ENCODE data around the gene SYNDIG1. TPM values are rescaled to one million over a fixed set of nuclear protein-coding genes. Genes with fewer than 3 reads are reported as not detected.

SYNDIG1 gene
- total RNA-seq, 4 donors from 2014 or later = 0.20 to 1.3 (median 0.66) TPM; not detected in 1

DNA sequence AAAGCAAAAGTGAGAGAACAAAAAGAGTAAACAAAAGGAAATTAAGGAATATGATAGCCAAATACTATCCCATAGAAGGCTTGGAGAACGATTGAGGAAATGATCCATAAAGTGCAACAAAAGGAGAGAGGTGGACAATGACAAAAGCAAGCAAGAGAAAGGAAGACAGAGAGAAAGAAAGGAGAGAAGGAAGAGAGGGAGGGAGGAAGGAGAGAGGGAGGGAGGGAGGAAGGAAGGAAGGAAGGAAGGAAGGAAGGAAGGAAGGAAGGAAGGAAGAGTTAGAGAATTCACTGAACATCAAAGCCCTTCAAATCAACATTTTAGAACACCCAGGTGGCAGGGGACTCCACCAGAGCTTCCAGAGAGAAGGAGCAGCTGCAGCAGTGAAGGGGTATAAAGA, 185.0 kb downstream of the SYNDIG1 start:
- DNase-seq (no peak), ATAC-seq (no peak)
- in situ Hi-C loops (cut with MboI; ENCODE audit: low sequenced_read_pairs in 4 of 4) (loop anchor here in 1 of 4 donors (25.0 kb wide), 1 partner anchor 92 kb away; no protein-coding TSS in a partner anchor), intact Hi-C loops (cut with DNase I; ENCODE audit: low total_unique reads) (no loop called here)
- Histone ChIP-seq H3K4me3 (no peak overlapping the region), H3K9me3 (no peaks in the 10 kb centered on the region), H3K4me1 (no peaks in the 10 kb centered on the region), H3K27ac (no peak overlapping the region), H3K27me3 (peaks cover 0 to 5% (median 4%) of the 10 kb centered on the region in 3 donors), H3K36me3 (no peaks in the 10 kb centered on the region)
- TF ChIP-seq, protein P1, sequence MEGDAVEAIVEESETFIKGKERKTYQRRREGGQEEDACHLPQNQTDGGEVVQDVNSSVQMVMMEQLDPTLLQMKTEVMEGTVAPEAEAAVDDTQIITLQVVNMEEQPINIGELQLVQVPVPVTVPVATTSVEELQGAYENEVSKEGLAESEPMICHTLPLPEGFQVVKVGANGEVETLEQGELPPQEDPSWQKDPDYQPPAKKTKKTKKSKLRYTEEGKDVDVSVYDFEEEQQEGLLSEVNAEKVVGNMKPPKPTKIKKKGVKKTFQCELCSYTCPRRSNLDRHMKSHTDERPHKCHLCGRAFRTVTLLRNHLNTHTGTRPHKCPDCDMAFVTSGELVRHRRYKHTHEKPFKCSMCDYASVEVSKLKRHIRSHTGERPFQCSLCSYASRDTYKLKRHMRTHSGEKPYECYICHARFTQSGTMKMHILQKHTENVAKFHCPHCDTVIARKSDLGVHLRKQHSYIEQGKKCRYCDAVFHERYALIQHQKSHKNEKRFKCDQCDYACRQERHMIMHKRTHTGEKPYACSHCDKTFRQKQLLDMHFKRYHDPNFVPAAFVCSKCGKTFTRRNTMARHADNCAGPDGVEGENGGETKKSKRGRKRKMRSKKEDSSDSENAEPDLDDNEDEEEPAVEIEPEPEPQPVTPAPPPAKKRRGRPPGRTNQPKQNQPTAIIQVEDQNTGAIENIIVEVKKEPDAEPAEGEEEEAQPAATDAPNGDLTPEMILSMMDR (IDR thresholded peaks at IDR 0.05 in 4 of 5, conservative IDR thresholded peaks at IDR 0.05 in 1 of 5) = no peak
- no peak for TF ChIP-seq POLR2A (IDR thresholded peaks at IDR 0.05)

DNA sequence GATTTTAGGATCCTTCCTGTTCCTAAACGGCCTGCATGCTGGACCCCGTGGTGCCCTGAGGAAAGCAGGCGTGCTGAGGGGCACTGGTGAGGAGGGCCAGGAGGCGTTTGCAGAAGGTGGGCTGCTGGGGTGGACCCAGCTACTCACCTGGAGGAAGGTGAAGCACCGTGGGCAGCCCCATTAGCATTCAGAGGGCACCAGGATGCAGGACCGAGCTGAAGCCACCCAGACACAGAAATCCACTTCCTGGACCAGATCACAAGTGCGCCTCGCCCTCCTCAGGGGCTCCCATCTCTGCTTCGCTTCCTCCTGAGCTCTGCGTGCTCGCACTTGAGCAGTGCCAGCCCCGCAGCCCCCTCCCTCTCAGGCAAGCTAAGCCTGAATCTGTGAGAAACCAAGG, 187.0 kb downstream of the SYNDIG1 start:
- TF ChIP-seq POLR2A (IDR thresholded peaks at IDR 0.05) = no peak
- TF ChIP-seq, protein P1 (IDR thresholded peaks at IDR 0.05 in 4 of 5, conservative IDR thresholded peaks at IDR 0.05 in 1 of 5) = no peak
- DNase-seq (no peak), ATAC-seq (no peak)
- Histone ChIP-seq H3K27me3 (peaks cover 0 to 4% (median 2%) of the 10 kb centered on the region in 3 donors), H3K36me3 (no peaks in the 10 kb centered on the region), H3K27ac (no peak overlapping the region), H3K4me3 (no peak overlapping the region), H3K9me3 (no peaks in the 10 kb centered on the region), H3K4me1 (no peaks in the 10 kb centered on the region)
- intact Hi-C loops (cut with DNase I; ENCODE audit: low total_unique reads) = no loop called here
- in situ Hi-C loops (cut with MboI; ENCODE audit: low sequenced_read_pairs in 4 of 4) = loop anchor here in 1 of 4 donors (25.0 kb wide), 1 partner anchor 94 kb away; no protein-coding TSS in a partner anchor

DNA sequence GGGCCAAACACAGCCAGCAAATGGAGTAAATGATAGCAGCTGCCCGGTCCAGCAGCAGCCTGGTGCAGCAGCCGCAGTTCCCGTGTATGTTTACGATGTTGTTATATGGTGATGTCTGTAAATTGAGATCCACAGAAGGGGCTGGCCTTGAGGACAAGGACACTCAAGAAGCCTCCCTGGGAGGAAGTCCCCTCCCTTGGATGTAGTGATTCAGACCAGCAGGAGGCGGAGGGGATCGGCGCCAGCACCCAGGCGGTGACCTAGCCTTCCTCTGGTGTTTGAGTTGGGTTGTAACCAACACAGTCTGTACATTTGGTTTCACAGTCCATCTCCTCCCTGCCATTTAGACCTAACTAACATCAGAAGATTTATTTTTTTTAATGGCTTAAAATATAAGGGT, 187.8 kb downstream of the SYNDIG1 start:
- no peak for TF ChIP-seq POLR2A (IDR thresholded peaks at IDR 0.05)
- TF ChIP-seq, protein P1 (IDR thresholded peaks at IDR 0.05 in 4 of 5, conservative IDR thresholded peaks at IDR 0.05 in 1 of 5) = no peak
- no peaks in the 10 kb centered on the region for H3K36me3 ChIP-seq
- H3K4me3 ChIP-seq = no peak overlapping the region
- DNase-seq (no peak), ATAC-seq (no peak)
- no peak overlapping the region for H3K27ac ChIP-seq
- no peaks in the 10 kb centered on the region for H3K4me1 ChIP-seq
- in situ Hi-C loops (cut with MboI; ENCODE audit: low sequenced_read_pairs in 4 of 4) = loop anchor here in 1 of 4 donors (25.0 kb wide), 1 partner anchor 95 kb away; no protein-coding TSS in a partner anchor
- H3K9me3 ChIP-seq = no peaks in the 10 kb centered on the region
- intact Hi-C loops (cut with DNase I; ENCODE audit: low total_unique reads) = no loop called here
- H3K27me3 ChIP-seq = peaks cover 0 to 4% (median 2%) of the 10 kb centered on the region in 3 donors

DNA sequence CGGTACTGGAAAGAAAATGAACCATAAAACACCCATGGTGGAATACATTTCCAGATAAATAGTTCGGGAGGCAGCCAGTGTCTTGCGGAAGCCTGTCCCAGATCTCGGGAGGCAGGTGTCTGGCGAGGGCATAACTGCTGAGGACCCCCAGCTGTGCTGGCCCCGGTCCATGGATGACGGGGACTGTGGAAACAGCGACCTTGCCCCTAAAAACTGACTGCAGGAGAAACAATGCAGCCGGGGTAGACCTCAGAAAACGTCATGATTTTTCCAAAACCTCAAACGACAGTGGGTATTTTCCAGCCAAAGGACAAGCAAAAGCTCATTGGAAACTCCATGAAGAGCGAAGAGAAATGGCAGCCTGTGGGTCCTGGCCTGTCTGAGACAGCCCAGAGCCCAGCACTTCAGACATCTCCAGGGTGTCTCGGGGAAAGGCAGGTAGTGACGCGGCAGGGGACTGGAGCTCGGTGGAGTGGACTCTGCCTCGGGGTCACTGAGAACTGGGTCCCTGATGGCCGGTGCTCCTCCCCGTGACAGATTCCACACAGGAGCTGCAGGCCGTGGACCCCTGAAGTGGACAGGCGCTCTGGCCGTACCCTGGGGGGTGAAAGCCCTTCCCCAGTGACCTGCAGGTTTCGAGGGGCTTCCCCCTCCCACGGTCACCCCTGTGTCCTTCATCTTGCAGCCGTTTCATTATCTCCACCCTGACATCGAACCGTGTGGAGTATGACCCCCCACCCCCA, 188.6 kb downstream of the SYNDIG1 start:
- no peaks in the 10 kb centered on the region for H3K36me3 ChIP-seq
- no peak for DNase-seq
- intact Hi-C loops (cut with DNase I; ENCODE audit: low total_unique reads) (no loop called here), in situ Hi-C loops (cut with MboI; ENCODE audit: low sequenced_read_pairs in 4 of 4) (loop anchor here in 1 of 4 donors (25.0 kb wide), 1 partner anchor 96 kb away; no protein-coding TSS in a partner anchor)
- no peak for TF ChIP-seq POLR2A (IDR thresholded peaks at IDR 0.05)
- TF ChIP-seq, protein P1 (IDR thresholded peaks at IDR 0.05 in 4 of 5, conservative IDR thresholded peaks at IDR 0.05 in 1 of 5) = no peak
- no peaks in the 10 kb centered on the region for H3K9me3 ChIP-seq
- no peak overlapping the region for H3K4me3 ChIP-seq
- no peak overlapping the region for H3K27ac ChIP-seq
- no peak for ATAC-seq
- H3K27me3 ChIP-seq = peaks cover 0 to 4% (median 2%) of the 10 kb centered on the region in 3 donors
- peaks cover 0 to 5% of the 10 kb centered on the region in 2 donors for H3K4me1 ChIP-seq

Data from gastrocnemius medialis (tissue), 4 donors.